Skeletal muscle tissue (tissue), 4 donors: ENCODE data around the gene TFF1. TPM values are rescaled to one million over a fixed set of nuclear protein-coding genes. Genes with fewer than 3 reads are reported as not detected.
"Not testable (repeated sequence)": the region's sequence is repeated elsewhere in the genome, so short reads cannot be mapped to it uniquely, and the experiment has no call there.

Source experiments
- H3K27ac ChIP-seq: one replicate; pipeline ENCODE4 v1.7.0; 2013; ENCODE audit warnings: mild to moderate bottlenecking, low read depth, low read length, inconsistent platforms
- H3K27me3 ChIP-seq, 3 donors: one replicate each; pipeline ENCODE4 v1.7.0; 2013; ENCODE audit warnings: low read length in 3 of 3; ENCODE audit not compliant: control insufficient read depth in 3 of 3, insufficient read depth in 3 of 3
- H3K36me3 ChIP-seq, 3 donors: one replicate each; pipeline ENCODE4 v1.7.0; 2013; ENCODE audit warnings: low read length in 3 of 3; ENCODE audit not compliant: control insufficient read depth in 3 of 3, insufficient read depth in 3 of 3
- H3K4me1 ChIP-seq, 3 donors: one replicate each; pipeline ENCODE4 v1.7.0; 2013; ENCODE audit warnings: low read length in 3 of 3, mild to moderate bottlenecking in 3 of 3; ENCODE audit not compliant: control insufficient read depth in 3 of 3, insufficient read depth in 3 of 3
- H3K4me3 ChIP-seq, 3 donors: one replicate each; pipeline ENCODE4 v1.7.0; 2013; ENCODE audit warnings: low read length in 3 of 3
- H3K9ac ChIP-seq, 3 donors: one replicate each; pipeline ENCODE4 v1.7.0; 2013; ENCODE audit warnings: low read length in 3 of 3, mild to moderate bottlenecking in 3 of 3, moderate library complexity in 2 of 3, low read depth in 1 of 3
- H3K9me3 ChIP-seq, 3 donors: one replicate each; pipeline ENCODE4 v1.7.0; 2013; ENCODE audit warnings: low read length in 3 of 3; ENCODE audit not compliant: control insufficient read depth in 3 of 3
- total RNA-seq: library from RNA; depleted of rRNA; stranded (reverse); fragments of >200 nt; gene quantifications from one replicate; pipeline ENCODE4 v1.2.3, GENCODE V29; 2014
- donor health status: Osteomylitis.

TFF1 gene
- total RNA-seq, 1 donor from 2014 or later, result not detected

GRCh38 chr21:42409366-42409765, 43.0 kb upstream of the TFF1 start:
- H3K4me3 ChIP-seq, result no peak overlapping the region
- H3K27ac ChIP-seq, result no peak overlapping the region
- no peak overlapping the region for H3K9ac ChIP-seq
- H3K9me3 ChIP-seq, result no peaks in the 10 kb centered on the region
- no peaks in the 10 kb centered on the region for H3K36me3 ChIP-seq
- H3K27me3 ChIP-seq, result peaks cover 21 to 44% (median 36%) of the 10 kb centered on the region in 3 donors
- no peaks in the 10 kb centered on the region for H3K4me1 ChIP-seq

GRCh38 chr21:42408718-42409117, 42.4 kb upstream of the TFF1 start:
- not testable (repeated sequence) for H3K36me3 ChIP-seq, H3K9me3 ChIP-seq, H3K27ac ChIP-seq, H3K4me1 ChIP-seq, H3K9ac ChIP-seq, H3K4me3 ChIP-seq
- H3K27me3 ChIP-seq, result peaks cover 21 to 44% (median 36%) of the 10 kb centered on the region in 3 donors

GRCh38 chr21:42407476-42407875, 41.1 kb upstream of the TFF1 start:
- Histone ChIP-seq H3K4me3 (no peak overlapping the region), H3K9me3 (no peaks in the 10 kb centered on the region), H3K9ac (no peak overlapping the region), H3K27ac (no peak overlapping the region), H3K27me3 (peaks cover 19 to 43% (median 33%) of the 10 kb centered on the region in 3 donors), H3K4me1 (no peaks in the 10 kb centered on the region), H3K36me3 (no peaks in the 10 kb centered on the region)

GRCh38 chr21:42406866-42407265, 40.5 kb upstream of the TFF1 start:
- no peak overlapping the region for H3K4me3 ChIP-seq

GRCh38 chr21:42406201-42406621, 39.9 kb upstream of the TFF1 start:
- Histone ChIP-seq H3K9me3 (peaks cover 0 to 4% (median 0%) of the 10 kb centered on the region in 3 donors), H3K4me3 (no peak overlapping the region), H3K4me1 (no peaks in the 10 kb centered on the region), H3K27ac (no peak overlapping the region), H3K36me3 (no peaks in the 10 kb centered on the region), H3K27me3 (peaks cover 6 to 34% (median 24%) of the 10 kb centered on the region in 3 donors), H3K9ac (no peak overlapping the region)

More at GRCh38 chr21:42406866-42407265, 40.5 kb upstream of the TFF1 start:
- H3K9me3 ChIP-seq, result no peaks in the 10 kb centered on the region
- peaks cover 13 to 37% (median 30%) of the 10 kb centered on the region in 3 donors for H3K27me3 ChIP-seq
- no peaks in the 10 kb centered on the region for H3K36me3 ChIP-seq
- no peak overlapping the region for H3K9ac ChIP-seq
- no peak overlapping the region for H3K27ac ChIP-seq
- no peaks in the 10 kb centered on the region for H3K4me1 ChIP-seq

GRCh38 chr21:42405064-42406013, 39.0 kb upstream of the TFF1 start:
- H3K4me3 ChIP-seq, result no peak overlapping the region
- peaks cover 2 to 34% (median 23%) of the 10 kb centered on the region in 3 donors for H3K27me3 ChIP-seq
- no peak overlapping the region for H3K9ac ChIP-seq
- H3K27ac ChIP-seq, result no peak overlapping the region
- H3K36me3 ChIP-seq, result no peaks in the 10 kb centered on the region
- H3K9me3 ChIP-seq, result peaks cover 0 to 4% (median 0%) of the 10 kb centered on the region in 3 donors
- H3K4me1 ChIP-seq, result no peaks in the 10 kb centered on the region

GRCh38 chr21:42404539-42404938, 38.2 kb upstream of the TFF1 start:
- Histone ChIP-seq H3K36me3 (no peaks in the 10 kb centered on the region), H3K27ac (no peak overlapping the region)

GRCh38 chr21:42403611-42404231, 37.4 kb upstream of the TFF1 start, which contains the start of gene UBASH3A:
TSS of gene UBASH3A (plus strand) at chr21:42403902. CDS start at chr21:42403946, 44 bp downstream.
- H3K4me1 ChIP-seq, result no peaks in the 10 kb centered on the region
- H3K4me3 ChIP-seq, result no peak within 1 kb of the TSS
- H3K9me3 ChIP-seq, result peaks cover 0 to 4% (median 0%) of the 10 kb centered on the region in 3 donors
- no peak within 1 kb of the TSS for H3K9ac ChIP-seq
- H3K27me3 ChIP-seq, result peaks cover 2 to 21% (median 16%) of the 10 kb centered on the region in 3 donors
- no peak within 1 kb of the TSS for H3K27ac ChIP-seq
- no peaks in the 10 kb centered on the region for H3K36me3 ChIP-seq

More at GRCh38 chr21:42404539-42404938, 38.2 kb upstream of the TFF1 start:
- Histone ChIP-seq H3K27me3 (peaks cover 2 to 28% (median 17%) of the 10 kb centered on the region in 3 donors), H3K9ac (no peak overlapping the region), H3K4me1 (no peaks in the 10 kb centered on the region), H3K9me3 (peaks cover 0 to 4% (median 0%) of the 10 kb centered on the region in 3 donors), H3K4me3 (no peak overlapping the region)

- no peak overlapping the region for H3K27ac ChIP-seq
- H3K9me3 ChIP-seq, result peaks cover 0 to 4% (median 0%) of the 10 kb centered on the region in 3 donors
- no peak overlapping the region for H3K4me3 ChIP-seq
- no peaks in the 10 kb centered on the region for H3K36me3 ChIP-seq
- H3K27me3 ChIP-seq, result peaks cover 1 to 13% (median 12%) of the 10 kb centered on the region in 3 donors
- no peaks in the 10 kb centered on the region for H3K4me1 ChIP-seq
- no peak overlapping the region for H3K9ac ChIP-seq
Observed at GRCh38 chr21:42401820-42402251, 35.5 kb upstream of the TFF1 start.
